Activated CD8-positive, alpha-beta T cell treated with anti-CD3 and anti-CD28 coated beads for 36 hours (primary cell): ENCODE data around the gene PDP2. TPM values are rescaled to one million over a fixed set of nuclear protein-coding genes. Genes with fewer than 3 reads are reported as not detected.

Experiments
- ATAC-seq: fragments of 200-7000 bp; cut with Tn5 transposase; one replicate; pipeline ENCODE4 v1.10.0; 2021; ENCODE audit warnings: mild to moderate bottlenecking, moderate library complexity
- CTCF ChIA-PET: fragments of 350-600 bp; sonication (Branson Sonifier 250); formaldehyde crosslinking; loops from one replicate; lab custom pipeline; 2021; ENCODE audit warnings: antibody characterized with exemption; lab: Charles Lee
- POLR2A ChIA-PET: fragments of 350-600 bp; sonication (Branson Sonifier 250); formaldehyde crosslinking; loops from one replicate; lab custom pipeline; 2021; ENCODE audit warnings: antibody characterized with exemption; lab: Charles Lee
- DNase-seq: peaks from one replicate; pipeline ENCODE4 v3.0.0-alpha.2; 2020
- H3K27ac Mint-ChIP-seq: one replicate; pipeline ENCODE4 v1.8.0; 2021; ENCODE audit warnings: mild to moderate bottlenecking, mixed read lengths
- H3K27me3 Mint-ChIP-seq: one replicate; pipeline ENCODE4 v1.8.0; 2021; ENCODE audit warnings: mixed read lengths
- H3K36me3 Mint-ChIP-seq: one replicate; pipeline ENCODE4 v1.8.0; 2021; ENCODE audit warnings: low read depth, mixed read lengths
- H3K4me1 Mint-ChIP-seq: one replicate; pipeline ENCODE4 v1.8.0; 2021; ENCODE audit warnings: low read depth, mixed read lengths
- H3K4me3 Mint-ChIP-seq: one replicate; pipeline ENCODE4 v1.8.0; 2021; ENCODE audit warnings: mild to moderate bottlenecking, moderate library complexity, mixed read lengths
- H3K9me3 Mint-ChIP-seq: one replicate; pipeline ENCODE4 v1.8.0; 2021; ENCODE audit warnings: mixed read lengths
- CTCF ChIP-seq: fragments of 200-600 bp; IDR thresholded peaks from one replicate; pipeline ENCODE4 v1.8.0; 2022; ENCODE audit warnings: antibody characterized with exemption, mild to moderate bottlenecking
- intact Hi-C: fragments of 100-400 bp; cut with micrococcal nuclease; formaldehyde crosslinking; loops from one replicate; pipeline ENCODE4 v1.10.0; 2022
- total RNA-seq, 2 experiments: library from RNA; stranded (reverse); gene quantifications; one replicate each; pipeline ENCODE4 v1.2.3, GENCODE V29; 2021

PDP2 gene
- total RNA-seq, 2 experiments from 2014 or later: 31.2 to 38.1 TPM

GRCh38 chr16:66850115-66850815 lies 30.1 kb upstream of the PDP2 start:
- CTCF ChIA-PET: interaction anchor here (0.6 to 9.2 kb wide), 6 partner anchors 17 to 78 kb away, joined by 3 to 71 read pairs (median 26); partner anchors contain the start of gene NAE1
- no peak for TF ChIP-seq CTCF

GRCh38 chr16:66851166-66851964 lies 28.9 kb upstream of the PDP2 start:
- ATAC-seq (no peak), DNase-seq (no peak)
- intact Hi-C loops: no loop called here
- Mint-ChIP-seq H3K9me3 (no peaks in the 10 kb centered on the region), H3K27ac (no peak overlapping the region), H3K4me1 (peaks cover 10% of the 10 kb centered on the region), H3K4me3 (no peak overlapping the region), H3K27me3 (peaks cover 4% of the 10 kb centered on the region), H3K36me3 (no peaks in the 10 kb centered on the region)
- TF ChIP-seq CTCF: no peak
- CTCF ChIA-PET: interaction anchor here (1.4 to 8.4 kb wide), 2 partner anchors 17 to 21 kb away, joined by 10 to 48 read pairs; partner anchors contain the start of gene NAE1
- POLR2A ChIA-PET: no interaction called here

More at GRCh38 chr16:66850115-66850815, 30.1 kb upstream of the PDP2 start:
- intact Hi-C loops: no loop called here
- Mint-ChIP-seq H3K4me3 (no peak overlapping the region), H3K9me3 (no peaks in the 10 kb centered on the region), H3K36me3 (no peaks in the 10 kb centered on the region), H3K4me1 (peaks cover 10% of the 10 kb centered on the region), H3K27ac (no peak overlapping the region), H3K27me3 (peaks cover 15% of the 10 kb centered on the region)
- DNase-seq (no peak), ATAC-seq (no peak)
- POLR2A ChIA-PET: interaction anchor here (1.4 kb wide), 1 partner anchor 83 kb away, joined by 3 read pairs; no protein-coding TSS in a partner anchor

GRCh38 chr16:66853261-66854139 lies 26.8 kb upstream of the PDP2 start:
- Mint-ChIP-seq H3K27me3 (no peaks in the 10 kb centered on the region), H3K4me3 (no peak overlapping the region), H3K9me3 (no peaks in the 10 kb centered on the region), H3K27ac (no peak overlapping the region), H3K36me3 (no peaks in the 10 kb centered on the region), H3K4me1 (peaks cover under 1% of the 10 kb centered on the region)
- TF ChIP-seq CTCF: no peak
- ATAC-seq (no peak), DNase-seq (no peak)
- intact Hi-C loops: no loop called here
- ChIA-PET CTCF (interaction anchor here (6.2 to 8.4 kb wide), 2 partner anchors 15 to 23 kb away, joined by 40 to 48 read pairs; partner anchors contain the start of gene NAE1), POLR2A (interaction anchor here (0.7 to 1.0 kb wide), 2 partner anchors 23 to 103 kb away, joined by 3 read pairs; partner anchors contain the start of gene NAE1)

- no peak for TF ChIP-seq CTCF
- H3K27me3 Mint-ChIP-seq: no peaks in the 10 kb centered on the region
- ChIA-PET POLR2A (no interaction called here), CTCF (interaction anchor here (0.9 to 8.4 kb wide), 4 partner anchors 12 to 39 kb away, joined by 3 to 48 read pairs (median 22); partner anchors contain the start of gene NAE1)
- intact Hi-C loops: no loop called here
- H3K9me3 Mint-ChIP-seq: no peaks in the 10 kb centered on the region
- H3K27ac Mint-ChIP-seq: no peak overlapping the region
- H3K4me1 Mint-ChIP-seq: no peaks in the 10 kb centered on the region
- no peaks in the 10 kb centered on the region for H3K36me3 Mint-ChIP-seq
- ATAC-seq: no peak
- no peak for DNase-seq
- H3K4me3 Mint-ChIP-seq: no peak overlapping the region
Measured at GRCh38 chr16:66856184-66856730, 24.1 kb upstream of the PDP2 start.
